GM12878 (cell line): Measurements from ENCODE around the gene EPN1. TPM values are rescaled to one million over a fixed set of nuclear protein-coding genes. Genes with fewer than 3 reads are reported as not detected.

ENCODE experiments used
- ATAC-seq: fragments of 200-7000 bp; cut with Tn5 transposase; 3 replicates; pipeline ENCODE4 v1.9.1; 2020; ENCODE audit warnings: mild to moderate bottlenecking, moderate library complexity
- BruUV-seq: library from RNA; stranded (reverse); fragments of 400-500 nt; replicated peaks from 2 replicates; lab custom pipeline; 2021; lab: Mats Ljungman, UMichigan
- CTCF ChIA-PET: fragments of 300-600 bp; sonication (Branson Sonifier 250); formaldehyde crosslinking; extraction: SDS; loops from one replicate; lab custom pipeline; 2021; ENCODE audit warnings: inconsistent platforms; lab: Yijun Ruan, JAX
- POLR2A ChIA-PET: fragments of 350-600 bp; formaldehyde crosslinking; extraction: SDS; loops from one replicate; lab custom pipeline; 2021; ENCODE audit warnings: inconsistent platforms; lab: Charles Lee
- RAD21 ChIA-PET: fragments of 300-600 bp; sonication (Branson Sonifier 250); formaldehyde crosslinking; loops from one replicate; lab custom pipeline; 2023; ENCODE audit warnings: antibody characterized with exemption; ENCODE audit not compliant: unreplicated experiment; lab: Charles Lee
- SMC1A ChIA-PET: fragments of 300-600 bp; sonication (Branson Sonifier 250); formaldehyde crosslinking; loops from one replicate; lab custom pipeline; 2023; ENCODE audit not compliant: unreplicated experiment, uncharacterized antibody; lab: Charles Lee
- DNase-seq: peaks from one replicate; pipeline ENCODE4 v3.0.0-alpha.2; 2011; ENCODE audit warnings: low read depth, low spot score
- FAIRE-seq: peaks from 3 replicates; lab custom pipeline; 2011; peaks lifted over from hg19 to GRCh38; lab: Jason Lieb, UNC
- H2AFZ ChIP-seq: 2 replicates; pipeline ENCODE4 v1.6.0; 2011; ENCODE audit warnings: low read depth, low read length, control low read depth; ENCODE audit not compliant: control insufficient read depth
- H3K27ac ChIP-seq: 2 replicates; pipeline ENCODE4 v1.5.1; 2011; ENCODE audit warnings: control low read depth; ENCODE audit not compliant: control insufficient read depth, insufficient read depth
- H3K27me3 ChIP-seq, 2 experiments: replicated peaks in 1 of 2; 2 replicates each; pipeline versions ENCODE4 v1.6.0 to v1.6.1; 2011; ENCODE audit warnings: low read length in 1 of 2; ENCODE audit not compliant: control insufficient read depth in 2 of 2, insufficient read depth in 2 of 2
- H3K36me3 ChIP-seq, 2 experiments: 2 replicates each; pipeline ENCODE4 v1.5.1; 2011; ENCODE audit warnings: low read length in 1 of 2; ENCODE audit not compliant: control insufficient read depth in 2 of 2, insufficient read depth in 2 of 2
- H3K4me1 ChIP-seq: 2 replicates; pipeline ENCODE4 v1.6.1; 2011; ENCODE audit warnings: mild to moderate bottlenecking, low read length, moderate library complexity, mixed read lengths; ENCODE audit not compliant: control insufficient read depth, insufficient read depth
- H3K4me2 ChIP-seq: 2 replicates; pipeline ENCODE4 v1.6.0; 2011; ENCODE audit warnings: control low read depth; ENCODE audit not compliant: control insufficient read depth, insufficient read depth
- H3K4me3 ChIP-seq: fragments of 200-600 bp; sonication (generic); 2 replicates; pipeline ENCODE4 v1.5.1; 2016
- H3K79me2 ChIP-seq: 2 replicates; pipeline ENCODE4 v1.6.0; 2011; ENCODE audit warnings: low read length; ENCODE audit not compliant: control insufficient read depth, insufficient read depth
- H3K9ac ChIP-seq: 2 replicates; pipeline ENCODE4 v1.8.0; 2011; ENCODE audit warnings: low read length, control low read depth, mixed read lengths; ENCODE audit not compliant: control insufficient read depth, insufficient read depth
- H3K9me3 ChIP-seq: replicated peaks from 3 replicates; pipeline ENCODE4 v1.5.1; 2011; ENCODE audit warnings: mild to moderate bottlenecking, low read length; ENCODE audit not compliant: control insufficient read depth, insufficient read depth
- H4K20me1 ChIP-seq: 2 replicates; pipeline ENCODE4 v1.6.0; 2011; ENCODE audit not compliant: control insufficient read depth, insufficient read depth
- JUND ChIP-seq: IDR thresholded peaks from 2 replicates; pipeline ENCODE4 v1.6.1; 2012; ENCODE audit warnings: low read depth, mild to moderate bottlenecking, low read length, improper control_type of control experiment, moderate library complexity
- RFX5 ChIP-seq: IDR thresholded peaks from 2 replicates; pipeline ENCODE4 v1.6.1; 2011; ENCODE audit warnings: low read depth, low read length, improper control_type of control experiment
- ZZZ3 ChIP-seq: IDR thresholded peaks from 2 replicates; pipeline ENCODE4 v1.6.1; 2011; ENCODE audit warnings: low read depth; ENCODE audit not compliant: control insufficient read depth, insufficient read length
- WGBS: methylation state at CpG from one replicate; pipeline ENCODE4 v1.1.6; 2016; ENCODE audit warnings: low lambda C conversion rate; ENCODE audit not compliant: insufficient replicate concordance, insufficient coverage; ENCODE audit errors: missing lambda C conversion rate; 5-methylcytosine and 5-hydroxymethylcytosine counted together
- in situ Hi-C: fragments of 300-500 bp; cut with MboI; formaldehyde crosslinking; loops from 9 replicates; pipeline ENCODE4 v1.14.3; 2018; ENCODE audit warnings: mixed read lengths
- intact Hi-C: fragments of 100-400 bp; cut with micrococcal nuclease; formaldehyde crosslinking; loops from one replicate; pipeline ENCODE4 v1.14.2; 2022; ENCODE audit not compliant: unreplicated experiment
- polyA plus RNA-seq, 11 experiments: library from polyadenylated mRNA; depleted of rRNA in 4 of 11; unstranded in 6 of 11; stranded (reverse) in 5 of 11; fragments of >200 nt; fragmentation: Nextera tagmentation in 4 of 11; fragmentation: Illumina TruSeq in 1 of 11; extraction: Ambion mirVana in 4 of 11; extraction: Trizol in 1 of 11; gene quantifications; 1 replicate in 1 of 11; 2 replicates in 10 of 11; pipeline versions ENCODE4 v1.2.1 to v1.2.3, GENCODE V29; 2011 to 2016; ENCODE audit warnings: inconsistent platforms in 2 of 11, missing spikeins in 2 of 11, low read depth in 1 of 11
- total RNA-seq, 4 experiments: library from RNA; depleted of rRNA in 3 of 4; stranded (reverse); fragments of >200 nt in 3 of 4; fragmentation: Illumina TruSeq in 1 of 4; extraction: Trizol in 1 of 4; gene quantifications; 2 replicates each; pipeline versions ENCODE4 v1.2.1 to v1.2.3, GENCODE V29; 2013 to 2021
- TF ChIP-seq, protein P1 (sequence below): IDR thresholded peaks from 2 replicates; pipeline ENCODE4 v1.6.1; 2012; ENCODE audit warnings: improper control_type of control experiment, low read depth, low read length; ENCODE audit not compliant: insufficient replicate concordance

The EPN1 gene
- total and polyA plus RNA-seq, 10 of the 15 experiments (the other 5 are each of a cell fraction or from before 2014, with no cell fraction given) = 0.11 to 88.5 (median 10.6) TPM

DNA sequence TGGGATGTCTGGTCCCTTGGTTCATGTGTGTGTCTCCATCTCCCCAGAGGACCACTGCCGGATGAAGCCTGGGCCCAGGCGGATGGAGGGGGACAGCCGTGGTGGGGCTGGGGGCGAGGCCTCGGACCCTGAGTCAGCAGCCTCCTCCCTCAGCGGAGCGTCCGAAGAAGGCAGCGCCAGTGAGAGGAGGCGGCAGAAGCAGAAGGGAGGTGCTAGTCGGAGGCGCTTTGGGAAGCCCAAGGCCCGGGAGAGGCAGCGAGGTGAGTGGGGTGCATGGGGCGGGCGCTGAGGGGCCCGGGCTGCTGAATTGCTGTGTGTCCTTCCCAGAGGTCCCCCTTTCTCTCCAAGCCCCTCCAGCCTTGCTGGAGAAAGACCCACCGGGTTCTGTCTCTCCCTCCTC, 23.8 kb upstream of the EPN1 start:
- ATAC-seq (no peak), FAIRE-seq (no peak), DNase-seq (no peak)
- POLR2A ChIA-PET = no interaction called here
- peaks cover 40% of the 10 kb centered on the region for H3K79me2 ChIP-seq
- in situ Hi-C loops = loop anchor here (5.0 to 25.0 kb wide), 3 partner anchors 661 to 1514 kb away; partner anchors contain the start of genes CNOT3, LENG9 and ZSCAN5A
- no peak for TF ChIP-seq JUND
- TF ChIP-seq, protein P1, sequence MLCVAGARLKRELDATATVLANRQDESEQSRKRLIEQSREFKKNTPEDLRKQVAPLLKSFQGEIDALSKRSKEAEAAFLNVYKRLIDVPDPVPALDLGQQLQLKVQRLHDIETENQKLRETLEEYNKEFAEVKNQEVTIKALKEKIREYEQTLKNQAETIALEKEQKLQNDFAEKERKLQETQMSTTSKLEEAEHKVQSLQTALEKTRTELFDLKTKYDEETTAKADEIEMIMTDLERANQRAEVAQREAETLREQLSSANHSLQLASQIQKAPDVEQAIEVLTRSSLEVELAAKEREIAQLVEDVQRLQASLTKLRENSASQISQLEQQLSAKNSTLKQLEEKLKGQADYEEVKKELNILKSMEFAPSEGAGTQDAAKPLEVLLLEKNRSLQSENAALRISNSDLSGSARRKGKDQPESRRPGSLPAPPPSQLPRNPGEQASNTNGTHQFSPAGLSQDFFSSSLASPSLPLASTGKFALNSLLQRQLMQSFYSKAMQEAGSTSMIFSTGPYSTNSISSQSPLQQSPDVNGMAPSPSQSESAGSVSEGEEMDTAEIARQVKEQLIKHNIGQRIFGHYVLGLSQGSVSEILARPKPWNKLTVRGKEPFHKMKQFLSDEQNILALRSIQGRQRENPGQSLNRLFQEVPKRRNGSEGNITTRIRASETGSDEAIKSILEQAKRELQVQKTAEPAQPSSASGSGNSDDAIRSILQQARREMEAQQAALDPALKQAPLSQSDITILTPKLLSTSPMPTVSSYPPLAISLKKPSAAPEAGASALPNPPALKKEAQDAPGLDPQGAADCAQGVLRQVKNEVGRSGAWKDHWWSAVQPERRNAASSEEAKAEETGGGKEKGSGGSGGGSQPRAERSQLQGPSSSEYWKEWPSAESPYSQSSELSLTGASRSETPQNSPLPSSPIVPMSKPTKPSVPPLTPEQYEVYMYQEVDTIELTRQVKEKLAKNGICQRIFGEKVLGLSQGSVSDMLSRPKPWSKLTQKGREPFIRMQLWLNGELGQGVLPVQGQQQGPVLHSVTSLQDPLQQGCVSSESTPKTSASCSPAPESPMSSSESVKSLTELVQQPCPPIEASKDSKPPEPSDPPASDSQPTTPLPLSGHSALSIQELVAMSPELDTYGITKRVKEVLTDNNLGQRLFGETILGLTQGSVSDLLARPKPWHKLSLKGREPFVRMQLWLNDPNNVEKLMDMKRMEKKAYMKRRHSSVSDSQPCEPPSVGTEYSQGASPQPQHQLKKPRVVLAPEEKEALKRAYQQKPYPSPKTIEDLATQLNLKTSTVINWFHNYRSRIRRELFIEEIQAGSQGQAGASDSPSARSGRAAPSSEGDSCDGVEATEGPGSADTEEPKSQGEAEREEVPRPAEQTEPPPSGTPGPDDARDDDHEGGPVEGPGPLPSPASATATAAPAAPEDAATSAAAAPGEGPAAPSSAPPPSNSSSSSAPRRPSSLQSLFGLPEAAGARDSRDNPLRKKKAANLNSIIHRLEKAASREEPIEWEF = no peak
- TF ChIP-seq ZZZ3 = no peak
- TF ChIP-seq RFX5 = no peak
- peaks cover 14% of the 10 kb centered on the region for H3K4me1 ChIP-seq
- intact Hi-C loops = no loop called here
- H3K27ac ChIP-seq = no peak overlapping the region
- WGBS = 85% methylated on average over 16 of the region's 18 CpGs
- peaks cover 0 to 1% of the 10 kb centered on the region in 2 experiments; a peak in 2 of 4 replicates for H3K36me3 ChIP-seq
- H3K9me3 ChIP-seq = no peaks in the 10 kb centered on the region
- SMC1A ChIA-PET = no interaction called here
- no peak overlapping the region for H3K4me2 ChIP-seq
- no peak overlapping the region for H3K4me3 ChIP-seq
- no peak overlapping the region for H2AFZ ChIP-seq
- no peaks in the 10 kb centered on the region for H4K20me1 ChIP-seq
- H3K27me3 ChIP-seq = no peaks in the 10 kb centered on the region
- CTCF ChIA-PET = no interaction called here
- BruUV-seq = no TSS peak
- H3K9ac ChIP-seq = no peak overlapping the region
- RAD21 ChIA-PET = no interaction called here
